ENCODE measurements around the gene RETREG1. TPM values are rescaled to one million over a fixed set of nuclear protein-coding genes. Genes with fewer than 3 reads are reported as not detected.
A peak's percentile ranks its signal among the peaks of the same experiment; 100 is the strongest.
"Not testable (repeated sequence)": the region's sequence is repeated elsewhere in the genome, so short reads cannot be mapped to it uniquely, and the experiment has no call there.

The RETREG1 gene
- total and polyA plus RNA-seq, 2 experiments from 2014 or later: 2.3 to 3.6 TPM

GRCh38 chr5:16612007-16612406 is 4.8 kb downstream of the RETREG1 start (continued):
- TF ChIP-seq CREB1 (CRISPR knock-in tag; IDR thresholded peaks at IDR 0.05; ENCODE audit: low read depth) (no peak), JUNB (IDR thresholded peaks at IDR 0.05; ENCODE audit: unreplicated experiment) (no peak), REST (IDR thresholded peaks at IDR 0.05; ENCODE audit: unreplicated experiment) (no peak), NANOG (IDR thresholded peaks at IDR 0.05; ENCODE audit: borderline replicate concordance) (no peak), EZH2phosphoT487 (IDR thresholded peaks at IDR 0.05; ENCODE audit: unreplicated experiment) (no peak)

- H3K9me3 Mint-ChIP-seq; H3K36me3 Mint-ChIP-seq (ENCODE audit: low read depth); H2AFZ ChIP-seq; H3K36me3 ChIP-seq (ENCODE audit: insufficient read depth); H3K4me3 Mint-ChIP-seq; H4K20me1 ChIP-seq (replicated peaks; ENCODE audit: insufficient read depth); H3F3A ChIP-seq (replicated peaks; ENCODE audit: low read depth); DNase-seq (ENCODE audit: low spot score); H3K9me2 ChIP-seq (ENCODE audit: insufficient read depth); H3K79me2 ChIP-seq (replicated peaks; ENCODE audit: insufficient read depth); H3K27ac Mint-ChIP-seq; ATAC-seq; H3K27ac ChIP-seq (ENCODE audit: low read depth); H3K4me2 ChIP-seq; H3K4me3 ChIP-seq: not testable (repeated sequence)
- Mint-ChIP-seq H3K4me1 (peaks cover 11% of the 10 kb centered on the region), H3K27me3 (ENCODE audit: insufficient read depth, low read depth, poor library complexity) (peaks cover 17% of the 10 kb centered on the region)
- peaks cover 21% of the 10 kb centered on the region for H3K27me3 ChIP-seq (ENCODE audit: insufficient read depth)
- H3K4me1 ChIP-seq (ENCODE audit: insufficient read depth): peaks cover 11% of the 10 kb centered on the region; the same call in 1 of the 2 replicates
These were observed 5.9 kb downstream of the RETREG1 start for GRCh38 chr5:16610896-16611295.

- ATAC-seq (peak; percentile 65; the same call in 2 of the 3 replicates), DNase-seq (ENCODE audit: low spot score) (peak; percentile 37)
- Histone ChIP-seq H2AFZ (no peak overlapping the region), H3K36me3 (ENCODE audit: insufficient read depth) (no peaks in the 10 kb centered on the region), H3K4me3 (no peak overlapping the region), H3F3A (replicated peaks; ENCODE audit: low read depth) (no peaks in the 10 kb centered on the region), H3K9me2 (ENCODE audit: insufficient read depth) (no peaks in the 10 kb centered on the region), H4K20me1 (replicated peaks; ENCODE audit: insufficient read depth) (no peaks in the 10 kb centered on the region), H3K27me3 (ENCODE audit: insufficient read depth) (peaks cover 6% of the 10 kb centered on the region), H3K79me2 (replicated peaks; ENCODE audit: insufficient read depth) (no peaks in the 10 kb centered on the region), H3K4me2 (no peak overlapping the region), H3K4me1 (ENCODE audit: insufficient read depth) (peaks cover 3% of the 10 kb centered on the region; the same call in 1 of the 2 replicates), H3K27ac (ENCODE audit: low read depth) (no peak overlapping the region)
- peaks cover 5% of the 10 kb centered on the region for H3K4me1 Mint-ChIP-seq
- H3K36me3 Mint-ChIP-seq (ENCODE audit: low read depth): no peaks in the 10 kb centered on the region; the same call in 1 of the 3 replicates
- no peak overlapping the region for H3K4me3 Mint-ChIP-seq
- no peak for TF ChIP-seq JUNB (IDR thresholded peaks at IDR 0.05; ENCODE audit: unreplicated experiment)
- no peak for TF ChIP-seq ZNF114 (CRISPR knock-in tag; IDR thresholded peaks at IDR 0.05)
- no peak for TF ChIP-seq POLR2AphosphoS5 (IDR thresholded peaks at IDR 0.05; ENCODE audit: low read depth)
- TF ChIP-seq STAT1 (IDR thresholded peaks at IDR 0.05; ENCODE audit: unreplicated experiment): no peak
- no peak for TF ChIP-seq REST (IDR thresholded peaks at IDR 0.05; ENCODE audit: unreplicated experiment)
- no peak for TF ChIP-seq EZH2phosphoT487 (IDR thresholded peaks at IDR 0.05; ENCODE audit: unreplicated experiment)
- peaks cover 3% of the 10 kb centered on the region; the same call in 1 of the 3 replicates for H3K9me3 Mint-ChIP-seq
- peaks cover 10% of the 10 kb centered on the region for H3K27me3 Mint-ChIP-seq (ENCODE audit: insufficient read depth, low read depth, poor library complexity)
- H3K27ac Mint-ChIP-seq: no peak overlapping the region
These were observed 7.4 kb downstream of the RETREG1 start for GRCh38 chr5:16609412-16609811.

All from GM23338 (cell line).